Tibial nerve (tissue), 4 donors: ENCODE results near the gene GNAQ.

Experiments
- EP300 ChIP-seq, 2 donors: sonication (generic); formaldehyde crosslinking; IDR thresholded peaks; one replicate each; pipeline ENCODE4 v1.6.1; 2017; ENCODE audit warnings: antibody characterized with exemption in 2 of 2, mild to moderate bottlenecking in 1 of 2
- TF ChIP-seq, protein P1 (sequence below), 5 experiments: fragments of 200-600 bp in 3 of 5; fragments of 450-650 bp in 2 of 5; sonication (generic) in 3 of 5; IDR thresholded peaks; one replicate each; pipeline ENCODE4 v1.5.1; 2016 to 2019; ENCODE audit warnings: antibody characterized with exemption in 5 of 5, mild to moderate bottlenecking in 3 of 5, moderate library complexity in 2 of 5

DNA sequence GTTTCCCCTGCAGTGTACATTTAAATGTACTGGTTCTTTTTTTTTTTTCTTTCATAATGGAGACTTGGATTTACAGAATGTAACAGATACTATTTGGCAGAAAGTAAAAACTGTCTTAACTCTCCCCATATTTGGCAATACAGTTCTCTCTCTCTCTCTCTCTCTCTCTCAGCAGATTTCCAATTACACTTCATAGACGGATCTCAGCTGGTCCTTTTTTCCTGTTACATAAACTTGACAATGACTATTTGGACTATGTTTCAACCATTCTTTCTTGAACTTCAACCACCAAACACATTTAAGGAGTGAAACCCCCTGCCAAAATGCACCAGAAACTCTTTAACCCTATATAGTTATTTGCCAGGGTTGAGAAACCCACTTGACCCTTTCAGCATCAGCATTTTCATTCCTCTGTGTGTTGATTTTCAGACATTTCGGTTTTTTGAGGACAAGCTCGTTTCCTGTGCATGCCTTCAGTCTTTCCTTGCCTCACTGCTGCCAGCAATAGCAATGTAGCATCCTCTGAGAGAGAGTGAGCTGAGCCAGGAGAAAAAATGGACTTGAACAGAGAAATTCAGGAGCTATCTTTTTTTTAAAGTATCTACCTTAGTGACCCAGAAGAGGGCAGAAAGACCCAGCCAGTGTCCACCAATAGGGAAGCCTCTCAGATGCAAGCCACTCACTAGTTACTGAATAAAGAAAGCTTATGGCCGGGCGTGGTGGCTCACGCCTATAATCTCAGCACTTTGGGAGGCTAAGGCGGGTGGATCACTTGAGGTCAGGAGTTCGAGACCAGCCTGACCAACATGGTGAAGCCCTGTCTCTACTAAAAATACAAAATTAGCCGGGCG, 357.4 kb downstream of the GNAQ start:
- TF ChIP-seq, protein P1, sequence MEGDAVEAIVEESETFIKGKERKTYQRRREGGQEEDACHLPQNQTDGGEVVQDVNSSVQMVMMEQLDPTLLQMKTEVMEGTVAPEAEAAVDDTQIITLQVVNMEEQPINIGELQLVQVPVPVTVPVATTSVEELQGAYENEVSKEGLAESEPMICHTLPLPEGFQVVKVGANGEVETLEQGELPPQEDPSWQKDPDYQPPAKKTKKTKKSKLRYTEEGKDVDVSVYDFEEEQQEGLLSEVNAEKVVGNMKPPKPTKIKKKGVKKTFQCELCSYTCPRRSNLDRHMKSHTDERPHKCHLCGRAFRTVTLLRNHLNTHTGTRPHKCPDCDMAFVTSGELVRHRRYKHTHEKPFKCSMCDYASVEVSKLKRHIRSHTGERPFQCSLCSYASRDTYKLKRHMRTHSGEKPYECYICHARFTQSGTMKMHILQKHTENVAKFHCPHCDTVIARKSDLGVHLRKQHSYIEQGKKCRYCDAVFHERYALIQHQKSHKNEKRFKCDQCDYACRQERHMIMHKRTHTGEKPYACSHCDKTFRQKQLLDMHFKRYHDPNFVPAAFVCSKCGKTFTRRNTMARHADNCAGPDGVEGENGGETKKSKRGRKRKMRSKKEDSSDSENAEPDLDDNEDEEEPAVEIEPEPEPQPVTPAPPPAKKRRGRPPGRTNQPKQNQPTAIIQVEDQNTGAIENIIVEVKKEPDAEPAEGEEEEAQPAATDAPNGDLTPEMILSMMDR (IDR thresholded peaks at IDR 0.05) = no peak
- TF ChIP-seq EP300 (IDR thresholded peaks at IDR 0.05) = no peak
